Body of pancreas (tissue), 4 donors: ENCODE results near the gene MYBPC1.

Experiments
- POLR2A ChIP-seq, 3 donors: fragments of 450-650 bp; IDR thresholded peaks; one replicate each; pipeline ENCODE4 v1.6.1; 2016; ENCODE audit warnings: antibody characterized with exemption in 3 of 3, mild to moderate bottlenecking in 2 of 3
- TF ChIP-seq, protein P1 (sequence below), 7 experiments: fragments of 450-650 bp in 4 of 7; fragments of 200-600 bp in 3 of 7; sonication (generic) in 3 of 7; IDR thresholded peaks; one replicate each; pipeline ENCODE4 v1.5.1; 2016 to 2019; ENCODE audit warnings: antibody characterized with exemption in 7 of 7

DNA sequence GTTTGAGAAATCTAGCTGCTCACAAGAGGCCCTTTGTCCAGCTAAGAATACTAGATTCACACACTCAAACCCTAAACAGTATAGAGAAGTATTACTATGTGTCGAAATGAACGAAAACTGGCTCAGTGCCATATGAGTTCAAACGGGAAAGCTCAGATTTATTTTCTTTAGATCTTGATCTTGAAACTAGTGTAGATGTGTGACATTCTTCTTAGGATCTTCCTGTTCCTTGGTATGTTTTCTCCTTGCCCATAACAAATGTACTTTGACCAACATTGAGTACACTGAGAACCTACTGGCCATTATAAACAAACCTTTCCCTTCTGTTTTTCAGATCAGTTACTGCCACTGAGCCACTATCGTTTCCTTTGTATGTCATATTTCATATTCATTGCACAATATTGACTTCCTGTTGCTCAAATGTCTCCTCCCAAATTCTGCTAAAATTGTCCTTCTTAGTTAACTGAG is 21.3 kb downstream of the MYBPC1 start:
- TF ChIP-seq, protein P1, sequence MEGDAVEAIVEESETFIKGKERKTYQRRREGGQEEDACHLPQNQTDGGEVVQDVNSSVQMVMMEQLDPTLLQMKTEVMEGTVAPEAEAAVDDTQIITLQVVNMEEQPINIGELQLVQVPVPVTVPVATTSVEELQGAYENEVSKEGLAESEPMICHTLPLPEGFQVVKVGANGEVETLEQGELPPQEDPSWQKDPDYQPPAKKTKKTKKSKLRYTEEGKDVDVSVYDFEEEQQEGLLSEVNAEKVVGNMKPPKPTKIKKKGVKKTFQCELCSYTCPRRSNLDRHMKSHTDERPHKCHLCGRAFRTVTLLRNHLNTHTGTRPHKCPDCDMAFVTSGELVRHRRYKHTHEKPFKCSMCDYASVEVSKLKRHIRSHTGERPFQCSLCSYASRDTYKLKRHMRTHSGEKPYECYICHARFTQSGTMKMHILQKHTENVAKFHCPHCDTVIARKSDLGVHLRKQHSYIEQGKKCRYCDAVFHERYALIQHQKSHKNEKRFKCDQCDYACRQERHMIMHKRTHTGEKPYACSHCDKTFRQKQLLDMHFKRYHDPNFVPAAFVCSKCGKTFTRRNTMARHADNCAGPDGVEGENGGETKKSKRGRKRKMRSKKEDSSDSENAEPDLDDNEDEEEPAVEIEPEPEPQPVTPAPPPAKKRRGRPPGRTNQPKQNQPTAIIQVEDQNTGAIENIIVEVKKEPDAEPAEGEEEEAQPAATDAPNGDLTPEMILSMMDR (IDR thresholded peaks at IDR 0.05), result no peak
- TF ChIP-seq POLR2A (IDR thresholded peaks at IDR 0.05), result no peak
